HG02943 (cell line): ENCODE data around the gene FOXP1.
A peak's percentile ranks its signal among the peaks of the same experiment; 100 is the strongest.

Source experiments
- ATAC-seq: cut with Tn5 transposase; IDR thresholded peaks from one replicate; pipeline ENCODE4 v1.9.1; 2021; ENCODE audit warnings: mild to moderate bottlenecking, low read depth, moderate library complexity; ENCODE audit not compliant: unreplicated experiment

Gene FOXP1

GRCh38 chr3:71583566-71584393 is at the start of gene FOXP1:
FOXP1 (minus strand) TSS chr3:71583728; CDS start chr3:71198381, 385,347 bp downstream.
- ATAC-seq: peak; percentile 51

DNA sequence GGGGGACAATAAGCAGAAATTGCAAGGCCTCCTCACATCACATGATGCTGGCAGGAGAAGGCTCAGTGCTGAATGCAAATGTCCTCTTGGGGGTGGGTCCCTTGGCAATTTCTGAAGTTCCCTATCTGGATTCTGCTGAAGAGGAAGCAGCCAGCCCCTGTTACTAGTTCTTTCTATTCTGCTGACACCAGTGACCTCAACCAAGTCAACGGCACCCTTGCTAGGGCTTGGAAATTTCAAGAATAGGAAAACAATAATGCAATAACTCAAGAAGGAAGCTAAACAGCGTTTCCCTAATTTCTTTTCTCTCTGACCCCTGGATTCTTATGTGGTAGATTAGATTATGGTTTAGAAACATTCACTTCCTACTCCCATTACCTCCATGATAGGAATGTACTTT is 46.2 kb upstream of the FOXP1 start:
- no peak for ATAC-seq

DNA sequence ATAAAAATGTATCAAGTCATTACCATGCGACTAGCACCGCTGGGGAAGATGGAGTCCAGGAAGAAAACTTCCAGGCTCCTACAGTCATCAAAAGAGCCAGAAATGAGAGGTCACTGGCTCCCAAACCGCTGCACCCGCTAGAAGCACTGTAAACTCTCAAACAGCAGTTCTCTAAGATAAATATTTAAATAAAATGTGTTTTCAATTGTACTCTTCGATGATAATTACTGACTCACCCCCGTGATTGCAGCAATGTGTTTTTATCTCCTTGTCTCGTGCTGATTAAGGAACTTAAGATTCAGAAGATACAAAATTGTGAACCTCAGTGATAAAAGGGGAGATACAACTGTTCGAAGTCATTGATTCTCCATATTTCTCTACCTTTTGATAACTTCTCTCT is 45.8 kb upstream of the FOXP1 start:
- ATAC-seq: no peak

- no peak for ATAC-seq
Measured at GRCh38 chr3:71628522-71628921, 45.0 kb upstream of the FOXP1 start.

- no peak for ATAC-seq
Measured at GRCh38 chr3:71625676-71626075, 42.1 kb upstream of the FOXP1 start.

GRCh38 chr3:71621825-71622537 is 38.5 kb upstream of the FOXP1 start:
- no peak for ATAC-seq

- ATAC-seq: no peak
Measured at GRCh38 chr3:71618538-71618937, 35.0 kb upstream of the FOXP1 start.

- no peak for ATAC-seq
Measured at GRCh38 chr3:71616571-71617021, 33.1 kb upstream of the FOXP1 start.

- ATAC-seq: no peak
Measured at GRCh38 chr3:71614869-71615268, 31.3 kb upstream of the FOXP1 start.

DNA sequence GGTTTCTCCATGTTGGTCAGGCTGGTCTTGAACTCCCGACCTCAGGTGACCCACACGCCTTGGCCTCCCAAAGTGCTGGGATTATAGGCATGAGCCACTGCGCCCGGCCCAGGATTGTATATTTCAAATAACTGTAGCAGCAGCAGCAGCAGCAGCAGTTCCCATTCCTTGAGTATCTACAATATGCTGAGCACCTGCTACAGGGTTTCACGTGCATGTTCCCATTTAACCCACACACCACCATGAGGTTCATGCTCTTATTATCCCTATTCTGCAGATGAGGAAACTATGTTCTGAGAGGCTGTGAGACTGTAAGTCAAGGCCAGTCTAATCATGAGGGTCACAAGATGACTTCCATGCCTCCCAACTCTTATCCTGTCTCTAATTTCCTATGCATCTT is 30.9 kb upstream of the FOXP1 start:
- ATAC-seq: no peak

DNA sequence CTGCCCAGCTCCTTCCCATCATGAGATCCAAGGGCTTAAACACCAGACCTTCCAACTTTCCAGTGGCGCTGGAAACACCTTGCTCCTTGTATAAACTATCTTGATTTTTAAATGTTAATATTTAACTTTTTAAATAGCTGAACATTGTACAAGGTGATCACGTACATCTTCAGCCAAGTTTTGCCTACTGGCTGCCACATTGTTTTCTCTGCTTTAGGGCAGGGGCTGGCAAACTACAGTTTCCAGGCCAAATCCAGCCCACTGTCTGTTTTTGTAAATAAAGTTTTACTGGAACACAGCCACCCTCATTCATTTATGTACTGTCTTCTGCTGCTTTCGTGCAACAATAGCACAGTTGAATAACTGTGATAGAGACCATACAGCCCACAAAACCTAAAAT is 27.6 kb upstream of the FOXP1 start:
- no peak for ATAC-seq

DNA sequence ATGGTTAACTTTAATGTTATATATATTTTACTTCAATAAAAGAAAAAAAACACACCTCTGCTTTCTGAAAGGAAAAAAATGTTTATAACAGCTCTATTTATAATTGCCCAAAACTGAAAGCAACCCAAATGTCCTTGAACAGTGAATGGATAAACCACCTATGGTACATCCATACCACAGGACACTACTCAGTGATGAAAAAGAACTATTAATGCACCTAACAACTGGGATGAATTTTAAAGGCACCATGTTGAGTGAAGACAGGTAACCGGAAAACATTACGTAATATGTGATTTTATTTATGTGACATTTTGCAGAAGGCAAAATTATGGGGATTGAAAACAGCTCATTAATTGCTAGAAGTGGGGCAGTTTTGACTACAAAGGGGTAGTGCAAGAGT is 23.8 kb upstream of the FOXP1 start:
- ATAC-seq: no peak

GRCh38 chr3:71606582-71606981 is 23.1 kb upstream of the FOXP1 start:
- ATAC-seq: no peak

GRCh38 chr3:71602256-71602655 is 18.7 kb upstream of the FOXP1 start:
- ATAC-seq: no peak

DNA sequence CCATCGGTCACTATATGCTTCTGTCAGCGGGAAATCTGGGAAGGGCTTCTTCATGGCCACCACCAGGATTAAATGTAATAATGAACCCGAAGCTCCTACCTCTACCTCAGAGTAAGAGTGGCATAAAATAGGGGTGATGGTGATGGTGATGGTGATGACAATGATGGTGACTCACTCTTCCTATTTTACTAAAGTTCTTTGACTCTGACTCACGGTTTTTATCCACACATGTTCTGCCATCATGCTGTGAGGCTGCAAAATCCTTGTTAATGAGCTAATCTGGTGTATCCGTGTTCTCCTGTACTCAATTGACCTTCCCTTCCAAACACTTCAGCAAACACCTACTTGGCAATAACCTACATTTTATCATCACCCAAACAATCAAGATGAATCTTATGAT is 18.3 kb upstream of the FOXP1 start:
- ATAC-seq: no peak

- ATAC-seq: no peak
Measured at GRCh38 chr3:71600646-71601288, 17.2 kb upstream of the FOXP1 start.

DNA sequence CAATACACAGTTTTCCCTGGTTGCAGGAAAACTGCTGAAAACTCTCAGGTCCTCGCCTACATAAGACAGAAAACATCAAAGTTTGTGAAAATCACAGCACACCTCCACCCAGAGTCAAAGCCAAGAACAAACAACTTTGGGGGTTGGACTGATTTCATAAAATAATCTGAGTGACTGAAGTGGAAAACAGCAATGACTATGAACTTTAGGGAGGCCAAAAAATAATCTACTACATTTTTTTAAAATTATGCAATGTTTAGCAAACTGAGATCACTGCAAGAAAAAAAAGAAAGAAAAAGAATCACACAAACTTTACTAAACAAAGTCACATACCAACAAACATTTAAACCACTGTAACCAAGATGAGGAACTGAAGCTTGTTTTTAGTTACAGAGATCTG is 15.9 kb upstream of the FOXP1 start:
- no peak for ATAC-seq

GRCh38 chr3:71598292-71598691 is 14.8 kb upstream of the FOXP1 start:
- ATAC-seq: no peak

GRCh38 chr3:71597286-71597685 is 13.8 kb upstream of the FOXP1 start:
- ATAC-seq: no peak

DNA sequence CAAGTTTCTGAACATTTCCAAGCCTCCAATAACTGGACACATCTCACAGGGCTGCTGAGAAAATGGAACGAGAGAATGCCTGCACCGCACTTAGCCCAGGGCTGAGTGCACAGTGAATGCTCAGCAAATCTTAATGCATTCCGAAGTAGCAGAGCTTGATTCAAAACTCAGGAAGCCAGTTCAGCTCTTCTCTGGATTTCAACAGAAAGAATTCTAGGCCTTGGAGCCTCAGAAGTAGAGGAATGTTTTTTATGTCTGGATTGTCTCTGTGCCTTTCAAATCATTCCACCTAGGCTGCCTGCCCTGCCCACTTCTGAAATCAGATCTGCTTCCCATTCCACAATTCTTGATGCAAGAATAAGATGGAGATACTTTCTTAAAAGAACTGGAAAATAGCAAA is 9.6 kb upstream of the FOXP1 start:
- no peak for ATAC-seq

DNA sequence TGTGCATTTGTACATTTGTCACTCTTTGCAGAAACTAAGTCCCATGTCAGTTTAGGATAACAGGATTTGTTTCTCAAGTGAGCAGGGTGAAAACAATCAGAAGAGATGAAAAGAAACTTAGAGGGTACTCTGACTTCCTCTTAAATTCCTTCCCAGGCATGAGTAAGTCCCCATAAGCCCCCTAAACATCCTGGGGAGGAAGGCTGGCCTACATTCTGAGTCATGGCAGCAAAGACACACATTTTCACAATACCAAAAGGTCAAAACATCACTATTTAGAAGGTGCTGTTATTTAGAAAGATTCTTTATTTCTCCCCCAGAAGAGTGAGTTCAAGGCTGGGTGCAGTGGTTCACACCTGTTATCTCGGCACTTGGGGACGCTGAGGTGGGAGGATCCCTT is 7.6 kb upstream of the FOXP1 start:
- no peak for ATAC-seq
